HT1080 (cell line): ENCODE results near the gene GPR108. TPM values are rescaled to one million over a fixed set of nuclear protein-coding genes. Genes with fewer than 3 reads are reported as not detected.

Experiments used
- DNase-seq: peaks from one replicate; pipeline ENCODE4 v3.0.0-alpha.2; 2015; ENCODE audit warnings: low read depth
- total RNA-seq: library from RNA; depleted of rRNA; stranded (reverse); fragments of >200 nt; shearing (Covaris generic); gene quantifications from 2 replicates; pipeline ENCODE4 v1.2.3, GENCODE V29; 2014

Gene GPR108
- total RNA-seq, 1 experiment from 2014 or later = 25.5 TPM

- no peak for DNase-seq
Observed at GRCh38 chr19:6707658-6708018, 29.7 kb downstream of the GPR108 start.

GRCh38 chr19:6707011-6707657, 30.2 kb downstream of the GPR108 start:
- no peak for DNase-seq

- DNase-seq = no peak
Observed at GRCh38 chr19:6706633-6706958, 30.8 kb downstream of the GPR108 start.

GRCh38 chr19:6705931-6706632, 31.3 kb downstream of the GPR108 start:
- no peak for DNase-seq

- no peak for DNase-seq
Observed at GRCh38 chr19:6700586-6701316, 36.6 kb downstream of the GPR108 start.

GRCh38 chr19:6699935-6700334, 37.4 kb downstream of the GPR108 start:
- no peak for DNase-seq

- DNase-seq = no peak
Observed at GRCh38 chr19:6697291-6697690, 40.1 kb downstream of the GPR108 start.

GRCh38 chr19:6696239-6696820, 41.0 kb downstream of the GPR108 start:
- no peak for DNase-seq

- DNase-seq = no peak
Observed at GRCh38 chr19:6694147-6694815, 43.1 kb downstream of the GPR108 start.

GRCh38 chr19:6693681-6694080, 43.7 kb downstream of the GPR108 start:
- no peak for DNase-seq

- DNase-seq = no peak
Observed at GRCh38 chr19:6693056-6693471, 44.3 kb downstream of the GPR108 start.

- DNase-seq = no peak
Observed at GRCh38 chr19:6692027-6692426, 45.4 kb downstream of the GPR108 start.

- DNase-seq = no peak
Observed at GRCh38 chr19:6691342-6691741, 46.0 kb downstream of the GPR108 start.

- DNase-seq = no peak
Observed at GRCh38 chr19:6690160-6690885, 47.1 kb downstream of the GPR108 start.

- DNase-seq = no peak
Observed at GRCh38 chr19:6687114-6687513, 50.3 kb downstream of the GPR108 start.

- DNase-seq = no peak
Observed at GRCh38 chr19:6686628-6686975, 50.8 kb downstream of the GPR108 start.

GRCh38 chr19:6685962-6686627, 51.3 kb downstream of the GPR108 start:
- DNase-seq = no peak

- no peak for DNase-seq
Observed at GRCh38 chr19:6685482-6685881, 51.9 kb downstream of the GPR108 start.

- no peak for DNase-seq
Observed at GRCh38 chr19:6683971-6684370, 53.4 kb downstream of the GPR108 start.

- no peak for DNase-seq
Observed at GRCh38 chr19:6682607-6683128, 54.7 kb downstream of the GPR108 start.
